WERI-Rb-1 (cell line): ENCODE results near the gene PHRF1.
A peak's percentile ranks its signal among the peaks of the same experiment; 100 is the strongest.

ENCODE experiments used
- DNase-seq: peaks from one replicate; pipeline ENCODE4 v3.0.0-alpha.2; 2020
- H3K27ac ChIP-seq: fragments of 250-450 bp; sonication (Bioruptor Pico); 2 replicates; pipeline ENCODE4 v1.5.1; 2020; ENCODE audit warnings: mild to moderate bottlenecking, moderate library complexity
- H3K27me3 ChIP-seq: fragments of 250-450 bp; sonication (Bioruptor Pico); 2 replicates; pipeline ENCODE4 v1.5.1; 2021; ENCODE audit warnings: mild to moderate bottlenecking, low read depth, moderate library complexity; ENCODE audit not compliant: insufficient read depth, severe bottlenecking
- H3K36me3 ChIP-seq: fragments of 250-450 bp; sonication (Bioruptor Pico); 2 replicates; pipeline ENCODE4 v1.5.1; 2020; ENCODE audit warnings: mild to moderate bottlenecking, moderate library complexity
- H3K4me3 ChIP-seq: 2 replicates; pipeline ENCODE4 v1.5.1; 2011; ENCODE audit warnings: low read depth, mild to moderate bottlenecking, control low read depth, low read length
- H3K9me3 ChIP-seq: fragments of 250-450 bp; sonication (Bioruptor Pico); 2 replicates; pipeline ENCODE4 v1.5.1; 2021; ENCODE audit warnings: mild to moderate bottlenecking, moderate library complexity; ENCODE audit not compliant: severe bottlenecking
- TF ChIP-seq, protein P1 (sequence below): IDR thresholded peaks from 2 replicates; pipeline ENCODE4 v1.5.1; 2011; ENCODE audit warnings: low read depth, mild to moderate bottlenecking, control low read depth, inconsistent platforms, low read length

PHRF1 gene

DNA sequence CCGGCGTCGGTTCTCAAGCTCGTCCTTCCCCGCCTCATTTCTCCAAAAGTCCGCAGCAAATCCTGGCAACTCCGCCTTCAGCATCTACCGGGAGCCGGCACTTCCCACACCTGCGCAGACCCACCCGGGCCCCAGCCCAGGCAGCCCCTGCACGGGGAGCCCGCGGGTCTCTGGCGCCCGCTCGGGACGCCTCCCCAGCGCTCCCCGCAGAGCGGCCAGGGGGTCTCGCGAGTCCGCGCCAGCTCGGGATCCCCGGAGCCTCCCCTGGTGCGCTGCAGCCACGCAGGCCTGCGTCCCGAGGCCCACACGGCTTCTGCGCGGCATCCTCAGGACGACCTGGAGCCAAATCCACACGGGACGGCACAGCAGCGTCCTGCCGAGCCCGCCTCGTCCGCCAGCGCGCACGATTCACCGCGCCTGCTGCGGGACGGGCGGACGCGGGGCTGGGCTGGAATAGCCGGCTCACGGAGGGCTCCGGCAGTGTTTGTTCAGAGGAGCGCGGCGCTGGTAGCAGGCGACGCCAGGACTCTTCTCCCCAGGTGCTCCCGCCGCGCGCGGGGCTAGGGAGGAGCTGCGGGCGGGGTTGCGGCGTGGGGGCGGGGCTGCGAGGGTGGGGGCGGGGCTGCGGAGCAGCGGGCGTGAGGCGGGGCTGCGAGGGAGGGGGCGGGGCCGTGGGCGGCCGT, 816 bp upstream of the PHRF1 start:
- H3K27me3 ChIP-seq = no peaks in the 10 kb centered on the region
- TF ChIP-seq, protein P1, sequence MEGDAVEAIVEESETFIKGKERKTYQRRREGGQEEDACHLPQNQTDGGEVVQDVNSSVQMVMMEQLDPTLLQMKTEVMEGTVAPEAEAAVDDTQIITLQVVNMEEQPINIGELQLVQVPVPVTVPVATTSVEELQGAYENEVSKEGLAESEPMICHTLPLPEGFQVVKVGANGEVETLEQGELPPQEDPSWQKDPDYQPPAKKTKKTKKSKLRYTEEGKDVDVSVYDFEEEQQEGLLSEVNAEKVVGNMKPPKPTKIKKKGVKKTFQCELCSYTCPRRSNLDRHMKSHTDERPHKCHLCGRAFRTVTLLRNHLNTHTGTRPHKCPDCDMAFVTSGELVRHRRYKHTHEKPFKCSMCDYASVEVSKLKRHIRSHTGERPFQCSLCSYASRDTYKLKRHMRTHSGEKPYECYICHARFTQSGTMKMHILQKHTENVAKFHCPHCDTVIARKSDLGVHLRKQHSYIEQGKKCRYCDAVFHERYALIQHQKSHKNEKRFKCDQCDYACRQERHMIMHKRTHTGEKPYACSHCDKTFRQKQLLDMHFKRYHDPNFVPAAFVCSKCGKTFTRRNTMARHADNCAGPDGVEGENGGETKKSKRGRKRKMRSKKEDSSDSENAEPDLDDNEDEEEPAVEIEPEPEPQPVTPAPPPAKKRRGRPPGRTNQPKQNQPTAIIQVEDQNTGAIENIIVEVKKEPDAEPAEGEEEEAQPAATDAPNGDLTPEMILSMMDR = no peak
- H3K27ac ChIP-seq = peak overlapping the region; percentile 90
- H3K4me3 ChIP-seq = peak overlapping the region; percentile 76
- H3K36me3 ChIP-seq = peaks cover 21% of the 10 kb centered on the region
- DNase-seq = peak; percentile 76
- no peaks in the 10 kb centered on the region for H3K9me3 ChIP-seq

GRCh38 chr11:576811-577610, 741 bp downstream of the PHRF1 start:
- TF ChIP-seq, protein P1 = no peak
- Histone ChIP-seq H3K27me3 (no peaks in the 10 kb centered on the region), H3K4me3 (peak overlapping the region; percentile 76), H3K27ac (peak overlapping the region; percentile 79), H3K9me3 (no peaks in the 10 kb centered on the region), H3K36me3 (peaks cover 28% of the 10 kb centered on the region)
- no peak for DNase-seq

GRCh38 chr11:577611-577894, 1.3 kb downstream of the PHRF1 start:
- Histone ChIP-seq H3K27me3 (no peaks in the 10 kb centered on the region), H3K4me3 (peak overlapping the region; percentile 76), H3K9me3 (no peaks in the 10 kb centered on the region), H3K36me3 (peaks cover 31% of the 10 kb centered on the region), H3K27ac (peak overlapping the region; percentile 79; the same call in 1 of the 2 replicates)
- no peak for DNase-seq
- TF ChIP-seq, protein P1 = no peak

- no peak for DNase-seq
- H3K27ac ChIP-seq = no peak overlapping the region
- H3K27me3 ChIP-seq = no peaks in the 10 kb centered on the region
- H3K9me3 ChIP-seq = no peaks in the 10 kb centered on the region
- no peak overlapping the region for H3K4me3 ChIP-seq
- TF ChIP-seq, protein P1 = no peak
- peaks cover 40% of the 10 kb centered on the region for H3K36me3 ChIP-seq
These were observed 2.2 kb downstream of the PHRF1 start for GRCh38 chr11:578276-579035.

- H3K27ac ChIP-seq = no peak overlapping the region
These were observed 3.7 kb downstream of the PHRF1 start for GRCh38 chr11:579830-580601.

More at GRCh38 chr11:579830-580601, 3.7 kb downstream of the PHRF1 start:
- DNase-seq = no peak
- peaks cover 50% of the 10 kb centered on the region for H3K36me3 ChIP-seq
- TF ChIP-seq, protein P1 = no peak
- H3K27me3 ChIP-seq = no peaks in the 10 kb centered on the region
- H3K9me3 ChIP-seq = no peaks in the 10 kb centered on the region
- H3K4me3 ChIP-seq = no peak overlapping the region
